Prostate gland (tissue), 2 donors: ENCODE data around the gene GSG1L. TPM values are rescaled to one million over a fixed set of nuclear protein-coding genes. Genes with fewer than 3 reads are reported as not detected.

Source experiments
- DNase-seq: peaks from one replicate; pipeline ENCODE4 v3.0.0-alpha.2; 2019; ENCODE audit warnings: low spot score
- H3K27ac ChIP-seq, 2 donors: fragments of 200-600 bp; sonication (generic); 2 replicates each; pipeline ENCODE4 v1.5.1; 2017 to 2019
- H3K27me3 ChIP-seq: fragments of 200-600 bp; sonication (generic); replicated peaks from 2 replicates; pipeline ENCODE4 v1.5.1; 2019; ENCODE audit not compliant: insufficient read depth
- H3K36me3 ChIP-seq, 2 donors: fragments of 200-600 bp; sonication (generic); 1 replicate in 1 of 2; 2 replicates in 1 of 2; pipeline versions ENCODE4 v1.5.1 to v1.8.1; 2017 to 2019
- H3K4me1 ChIP-seq: fragments of 200-600 bp; sonication (generic); replicated peaks from 2 replicates; pipeline ENCODE4 v1.5.1; 2019
- H3K4me3 ChIP-seq, 2 donors: fragments of 200-600 bp; sonication (generic); 2 replicates each; pipeline ENCODE4 v1.5.1; 2017 to 2019
- H3K9me3 ChIP-seq: fragments of 200-600 bp; sonication (generic); 2 replicates; pipeline ENCODE4 v1.5.1; 2017
- POLR2A ChIP-seq: fragments of 450-650 bp; IDR thresholded peaks from one replicate; pipeline ENCODE4 v1.6.1; 2016; ENCODE audit warnings: antibody characterized with exemption, mild to moderate bottlenecking
- POLR2AphosphoS5 ChIP-seq: sonication (generic); formaldehyde crosslinking; IDR thresholded peaks from one replicate; pipeline ENCODE4 v1.6.1; 2017; ENCODE audit warnings: antibody characterized with exemption
- WGBS: methylation state at CpG from one replicate; pipeline ENCODE4 v1.1.5; 2018; 5-methylcytosine and 5-hydroxymethylcytosine counted together
- intact Hi-C: fragments of 100-400 bp; cut with DNase I; formaldehyde crosslinking; loops from one replicate; pipeline ENCODE4 v1.14.2; 2022
- total RNA-seq, 2 donors: library from RNA; depleted of rRNA; stranded (reverse); fragments of >200 nt; gene quantifications; one replicate each; pipeline ENCODE4 v1.1.0, GENCODE V29; 2016
- TF ChIP-seq, protein P1 (sequence below), 4 experiments: fragments of 200-600 bp in 2 of 4; fragments of 450-650 bp in 2 of 4; sonication (generic) in 2 of 4; IDR thresholded peaks; 1 replicate in 3 of 4; 2 replicates in 1 of 4; pipeline ENCODE4 v1.5.1; 2016 to 2019; ENCODE audit warnings: antibody characterized with exemption in 4 of 4, mild to moderate bottlenecking in 2 of 4, moderate library complexity in 2 of 4

Gene GSG1L
- total RNA-seq, 2 donors from 2014 or later = 0.91 TPM; not detected in 1

DNA sequence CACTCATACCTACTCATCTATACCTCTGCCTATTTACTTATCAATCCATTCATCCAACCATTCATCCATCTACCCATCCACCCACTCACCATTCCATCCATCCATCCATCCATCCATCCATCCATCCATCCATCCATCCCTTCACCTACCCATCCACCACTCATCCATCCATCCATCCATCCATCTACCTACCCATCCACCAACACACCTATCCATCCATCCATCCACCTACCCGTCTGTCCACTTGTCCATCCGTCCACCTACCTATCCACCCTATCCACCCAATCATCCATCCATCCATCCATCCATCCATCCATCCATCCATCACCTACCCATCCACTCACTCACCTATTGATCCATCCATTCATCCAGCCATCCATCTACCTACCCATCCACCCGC is 235.7 kb downstream of the GSG1L start:
- no peaks in the 10 kb centered on the region for H3K27me3 ChIP-seq
- H3K9me3 ChIP-seq = no peaks in the 10 kb centered on the region
- TF ChIP-seq POLR2A (no peak), POLR2AphosphoS5 (no peak)
- TF ChIP-seq, protein P1, sequence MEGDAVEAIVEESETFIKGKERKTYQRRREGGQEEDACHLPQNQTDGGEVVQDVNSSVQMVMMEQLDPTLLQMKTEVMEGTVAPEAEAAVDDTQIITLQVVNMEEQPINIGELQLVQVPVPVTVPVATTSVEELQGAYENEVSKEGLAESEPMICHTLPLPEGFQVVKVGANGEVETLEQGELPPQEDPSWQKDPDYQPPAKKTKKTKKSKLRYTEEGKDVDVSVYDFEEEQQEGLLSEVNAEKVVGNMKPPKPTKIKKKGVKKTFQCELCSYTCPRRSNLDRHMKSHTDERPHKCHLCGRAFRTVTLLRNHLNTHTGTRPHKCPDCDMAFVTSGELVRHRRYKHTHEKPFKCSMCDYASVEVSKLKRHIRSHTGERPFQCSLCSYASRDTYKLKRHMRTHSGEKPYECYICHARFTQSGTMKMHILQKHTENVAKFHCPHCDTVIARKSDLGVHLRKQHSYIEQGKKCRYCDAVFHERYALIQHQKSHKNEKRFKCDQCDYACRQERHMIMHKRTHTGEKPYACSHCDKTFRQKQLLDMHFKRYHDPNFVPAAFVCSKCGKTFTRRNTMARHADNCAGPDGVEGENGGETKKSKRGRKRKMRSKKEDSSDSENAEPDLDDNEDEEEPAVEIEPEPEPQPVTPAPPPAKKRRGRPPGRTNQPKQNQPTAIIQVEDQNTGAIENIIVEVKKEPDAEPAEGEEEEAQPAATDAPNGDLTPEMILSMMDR (IDR thresholded peaks at IDR 0.05) = no peak
- no peak overlapping the region for H3K4me3 ChIP-seq
- DNase-seq = no peak
- no peak overlapping the region for H3K27ac ChIP-seq
- no peaks in the 10 kb centered on the region for H3K36me3 ChIP-seq
- intact Hi-C loops = no loop called here
- peaks cover 4% of the 10 kb centered on the region for H3K4me1 ChIP-seq
- WGBS = 95% methylated on average over 3 of the region's 3 CpGs

DNA sequence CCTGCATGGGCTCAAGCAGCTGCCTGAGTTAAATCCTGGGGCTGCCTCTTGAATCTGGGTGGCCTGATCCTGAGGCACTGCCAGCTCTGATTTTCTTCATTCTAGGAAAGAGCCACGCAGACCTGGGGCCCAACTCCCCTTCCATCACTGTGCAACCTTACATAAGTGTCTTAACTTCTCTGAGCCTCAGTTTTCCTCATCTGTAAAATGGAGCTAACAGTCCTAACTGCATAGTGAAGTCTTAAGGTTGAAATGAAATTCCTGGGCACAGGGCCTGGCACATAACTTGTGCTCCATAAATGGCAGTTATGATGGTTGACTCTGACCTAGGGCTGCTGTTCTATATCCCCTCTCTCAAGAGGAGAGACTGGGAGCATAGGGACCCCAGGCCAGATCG is 236.6 kb downstream of the GSG1L start:
- DNase-seq = no peak
- H3K4me3 ChIP-seq = no peak overlapping the region
- no peaks in the 10 kb centered on the region for H3K27me3 ChIP-seq
- no peaks in the 10 kb centered on the region for H3K9me3 ChIP-seq
- TF ChIP-seq, protein P1 (IDR thresholded peaks at IDR 0.05) = no peak
- no peak for TF ChIP-seq POLR2AphosphoS5
- no peak for TF ChIP-seq POLR2A
- no peaks in the 10 kb centered on the region for H3K36me3 ChIP-seq
- no peak overlapping the region for H3K27ac ChIP-seq
- 100% methylated on average over 2 of the region's 2 CpGs for WGBS
- intact Hi-C loops = no loop called here
- peaks cover 4% of the 10 kb centered on the region for H3K4me1 ChIP-seq

DNA sequence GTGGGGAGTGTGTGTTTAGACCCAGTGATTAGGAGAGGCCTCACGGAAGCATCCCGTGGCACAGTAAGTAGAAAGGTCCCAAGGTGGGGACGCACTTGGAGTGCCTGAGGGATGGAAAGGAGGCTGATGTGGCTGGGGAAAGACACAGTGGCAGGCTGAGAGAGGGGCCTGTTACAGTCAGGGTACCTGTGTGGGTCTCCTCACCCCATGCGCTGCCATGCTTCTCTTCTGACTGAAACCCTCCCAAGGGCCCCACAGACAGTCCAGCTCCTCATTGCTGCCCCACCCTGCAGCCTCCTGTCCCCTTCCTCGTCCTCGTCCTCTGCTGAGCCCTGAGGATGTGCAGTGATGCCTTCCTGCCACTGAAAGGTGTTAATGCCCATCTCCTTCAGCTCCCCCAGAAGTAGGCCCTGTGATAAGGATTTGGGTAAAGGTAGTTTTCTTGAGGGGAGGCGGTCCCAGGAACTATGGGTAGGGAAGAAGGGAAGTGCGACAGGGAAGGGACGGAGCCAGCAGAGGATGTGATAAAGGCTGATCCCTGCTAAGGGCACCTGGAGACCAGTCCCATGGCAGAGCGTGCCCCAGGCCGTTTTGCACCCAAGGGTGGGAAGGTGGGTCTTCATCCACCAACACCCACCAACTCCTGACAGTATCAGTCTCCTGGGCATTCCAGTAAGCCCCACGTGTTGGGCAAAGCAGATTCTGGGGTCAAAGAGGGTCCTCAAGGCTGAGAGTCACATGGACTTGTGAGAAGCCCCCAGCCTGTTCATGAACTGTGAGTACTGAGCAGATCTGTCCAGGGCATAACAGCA is 237.2 kb downstream of the GSG1L start:
- intact Hi-C loops = no loop called here
- WGBS = 82% methylated on average over 12 of the region's 12 CpGs
- Histone ChIP-seq H3K27ac (no peak overlapping the region), H3K4me1 (peaks cover 4% of the 10 kb centered on the region), H3K4me3 (no peak overlapping the region), H3K9me3 (no peaks in the 10 kb centered on the region), H3K27me3 (no peaks in the 10 kb centered on the region), H3K36me3 (no peaks in the 10 kb centered on the region)
- TF ChIP-seq, protein P1 (IDR thresholded peaks at IDR 0.05) = no peak
- TF ChIP-seq POLR2AphosphoS5 (no peak), POLR2A (no peak)
- DNase-seq = no peak

DNA sequence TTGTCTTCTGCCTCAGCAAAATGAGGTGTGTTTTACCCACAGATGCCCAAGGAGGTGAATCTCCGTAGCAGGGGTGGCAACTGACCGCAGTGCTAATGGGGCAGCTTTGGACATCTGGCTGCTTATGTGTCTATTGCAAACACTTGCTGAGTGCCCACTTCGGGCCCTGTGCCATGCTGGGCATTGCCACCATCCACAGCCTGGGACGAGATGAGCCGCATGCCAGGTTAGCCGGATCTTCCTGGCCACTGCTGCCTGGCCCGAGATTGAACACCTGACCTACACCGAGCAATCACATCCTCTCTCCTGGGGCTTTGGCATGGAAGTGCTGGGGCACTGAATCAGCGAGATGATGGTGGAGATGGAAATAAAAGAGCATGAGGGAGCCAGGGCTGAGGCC is 238.7 kb downstream of the GSG1L start:
- Histone ChIP-seq H3K4me1 (peaks cover 4% of the 10 kb centered on the region), H3K27ac (no peak overlapping the region), H3K9me3 (no peaks in the 10 kb centered on the region), H3K36me3 (no peaks in the 10 kb centered on the region), H3K4me3 (no peak overlapping the region), H3K27me3 (no peaks in the 10 kb centered on the region)
- 88% methylated on average over 9 of the region's 9 CpGs for WGBS
- intact Hi-C loops = no loop called here
- TF ChIP-seq POLR2A = no peak
- TF ChIP-seq POLR2AphosphoS5 = no peak
- TF ChIP-seq, protein P1 (IDR thresholded peaks at IDR 0.05) = no peak
- DNase-seq = no peak

DNA sequence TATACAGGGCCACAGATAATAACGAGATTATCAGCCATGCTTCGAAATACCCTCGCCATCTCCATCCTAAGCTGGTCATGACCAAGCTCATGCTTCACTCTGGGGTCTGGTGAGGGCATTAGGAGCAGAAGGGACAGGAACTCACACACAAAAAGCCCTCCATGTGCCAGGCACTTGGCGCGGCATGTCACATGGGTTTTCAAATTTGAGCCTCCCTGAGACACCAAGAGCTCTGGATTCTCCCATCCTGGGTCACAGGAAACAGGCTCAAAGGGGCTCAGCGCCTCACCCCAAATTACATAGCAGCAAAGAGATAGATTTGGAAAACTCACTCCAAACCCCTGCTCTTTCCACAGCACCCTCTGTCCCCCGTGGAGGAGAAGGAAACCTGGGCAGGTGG is 239.5 kb downstream of the GSG1L start:
- intact Hi-C loops = no loop called here
- Histone ChIP-seq H3K9me3 (no peaks in the 10 kb centered on the region), H3K4me1 (peaks cover 4% of the 10 kb centered on the region), H3K27ac (no peak overlapping the region), H3K4me3 (no peak overlapping the region), H3K36me3 (no peaks in the 10 kb centered on the region), H3K27me3 (no peaks in the 10 kb centered on the region)
- WGBS = 92% methylated on average over 7 of the region's 7 CpGs
- DNase-seq = no peak
- no peak for TF ChIP-seq POLR2AphosphoS5
- TF ChIP-seq POLR2A = no peak
- TF ChIP-seq, protein P1 (IDR thresholded peaks at IDR 0.05) = no peak
